ENCODE results near the gene PDZD4. TPM values are rescaled to one million over a fixed set of nuclear protein-coding genes. Genes with fewer than 3 reads are reported as not detected.

The PDZD4 gene
- total RNA-seq, 4 donors from 2014 or later = 2.0 to 6.6 (median 4.2) TPM

GRCh38 chrX:153844509-153845082 is 14.3 kb upstream of the PDZD4 start:
- Histone ChIP-seq H3K9me3 (no peaks in the 10 kb centered on the region), H3K4me1 (no peaks in the 10 kb centered on the region), H3K36me3 (no peaks in the 10 kb centered on the region), H3K4me3 (no peak overlapping the region), H3K27ac (no peak overlapping the region), H3K27me3 (no peaks in the 10 kb centered on the region)
- WGBS, 2 donors (ENCODE audit: low coverage in 1 of 2) = 48 to 75% methylated on average over 2 to 6 of the region's 6 CpGs
- in situ Hi-C loops (cut with MboI; ENCODE audit: low pct_ligation_motif_present in 1 of 4, low pct_unique_long_range_greater_than_20kb in 1 of 4, low sequenced_read_pairs in 3 of 4) = no loop called here
- no peak for DNase-seq
- TF ChIP-seq POLR2AphosphoS5 (IDR thresholded peaks at IDR 0.05) = no peak
- no peak for TF ChIP-seq POLR2A (IDR thresholded peaks at IDR 0.05)
- no peak for TF ChIP-seq CTCF (IDR thresholded peaks at IDR 0.05)
- TF ChIP-seq EP300 (IDR thresholded peaks at IDR 0.05; ENCODE audit: low read depth) = no peak
- intact Hi-C loops (cut with DNase I; ENCODE audit: low total_unique reads) = no loop called here

GRCh38 chrX:153836921-153837320 is 6.6 kb upstream of the PDZD4 start:
- DNase-seq = no peak
- Histone ChIP-seq H3K9me3 (no peaks in the 10 kb centered on the region), H3K4me3 (no peak overlapping the region), H3K36me3 (no peaks in the 10 kb centered on the region), H3K27me3 (peaks cover 2% of the 10 kb centered on the region), H3K4me1 (no peaks in the 10 kb centered on the region), H3K27ac (no peak overlapping the region)
- WGBS, 2 donors (ENCODE audit: low coverage in 1 of 2) = 95% methylated on average over 6 of the region's 6 CpGs; no CpG with 5 or more reads in 1 of the 2 donors
- in situ Hi-C loops (cut with MboI; ENCODE audit: low pct_ligation_motif_present in 1 of 4, low pct_unique_long_range_greater_than_20kb in 1 of 4, low sequenced_read_pairs in 3 of 4) (no loop called here), intact Hi-C loops (cut with DNase I; ENCODE audit: low total_unique reads) (no loop called here)
- TF ChIP-seq CTCF (IDR thresholded peaks at IDR 0.05) = no peak
- TF ChIP-seq POLR2AphosphoS5 (IDR thresholded peaks at IDR 0.05) = no peak
- TF ChIP-seq EP300 (IDR thresholded peaks at IDR 0.05; ENCODE audit: low read depth) = no peak
- TF ChIP-seq POLR2A (IDR thresholded peaks at IDR 0.05) = no peak

GRCh38 chrX:153832728-153833127 is 2.4 kb upstream of the PDZD4 start:
- intact Hi-C loops (cut with DNase I; ENCODE audit: low total_unique reads) = no loop called here
- H3K27ac ChIP-seq = no peak overlapping the region
- peaks cover 0 to 8% (median 6%) of the 10 kb centered on the region in 4 donors for H3K4me1 ChIP-seq
- no peak for DNase-seq
- H3K27me3 ChIP-seq = peaks cover 37% of the 10 kb centered on the region
- in situ Hi-C loops (cut with MboI; ENCODE audit: low pct_ligation_motif_present in 1 of 4, low pct_unique_long_range_greater_than_20kb in 1 of 4, low sequenced_read_pairs in 3 of 4) = no loop called here
- no peaks in the 10 kb centered on the region for H3K9me3 ChIP-seq
- TF ChIP-seq POLR2A (IDR thresholded peaks at IDR 0.05) (no peak), EP300 (IDR thresholded peaks at IDR 0.05; ENCODE audit: low read depth) (no peak), CTCF (IDR thresholded peaks at IDR 0.05) (no peak), POLR2AphosphoS5 (IDR thresholded peaks at IDR 0.05) (no peak)
- no peaks in the 10 kb centered on the region for H3K36me3 ChIP-seq
- H3K4me3 ChIP-seq = no peak overlapping the region
- WGBS, 2 donors (ENCODE audit: low coverage in 1 of 2) = 85% methylated on average over 10 of the region's 10 CpGs; no CpG with 5 or more reads in 1 of the 2 donors

- no peaks in the 10 kb centered on the region for H3K9me3 ChIP-seq
- WGBS, 2 donors (ENCODE audit: low coverage in 1 of 2) = 71% methylated on average over 23 of the region's 23 CpGs; no CpG with 5 or more reads in 1 of the 2 donors
- peaks cover 39% of the 10 kb centered on the region for H3K27me3 ChIP-seq
- no peak for TF ChIP-seq POLR2A (IDR thresholded peaks at IDR 0.05)
- no peak for TF ChIP-seq EP300 (IDR thresholded peaks at IDR 0.05; ENCODE audit: low read depth)
- no peak for TF ChIP-seq POLR2AphosphoS5 (IDR thresholded peaks at IDR 0.05)
- TF ChIP-seq CTCF (IDR thresholded peaks at IDR 0.05) = no peak
- no peak overlapping the region for H3K27ac ChIP-seq
- H3K4me1 ChIP-seq = peaks cover 0 to 8% (median 6%) of the 10 kb centered on the region in 4 donors
- H3K4me3 ChIP-seq = no peak overlapping the region
- no peaks in the 10 kb centered on the region for H3K36me3 ChIP-seq
- intact Hi-C loops (cut with DNase I; ENCODE audit: low total_unique reads) (no loop called here), in situ Hi-C loops (cut with MboI; ENCODE audit: low pct_ligation_motif_present in 1 of 4, low pct_unique_long_range_greater_than_20kb in 1 of 4, low sequenced_read_pairs in 3 of 4) (no loop called here)
- no peak for DNase-seq
Observed at GRCh38 chrX:153831429-153832150, 1.2 kb upstream of the PDZD4 start.

All from transverse colon (tissue), 4 donors.